ENCODE results near the gene TNFRSF11A.

GRCh38 chr18:62339106-62339988 is 14.2 kb downstream of the TNFRSF11A start:
- no peak for TF ChIP-seq CTCF (IDR thresholded peaks at IDR 0.05; ENCODE audit: insufficient read depth, low read depth, low read length)
- TF ChIP-seq EZH2 (IDR thresholded peaks at IDR 0.05; ENCODE audit: insufficient read depth, low read length): no peak

All from astrocyte (in vitro differentiated cells and primary cell).